ENCODE results near the gene EXO1. TPM values are rescaled to one million over a fixed set of nuclear protein-coding genes. Genes with fewer than 3 reads are reported as not detected.

The EXO1 gene
- total RNA-seq, 4 donors from 2014 or later, result 0.66 to 5.8 (median 1.8) TPM

DNA sequence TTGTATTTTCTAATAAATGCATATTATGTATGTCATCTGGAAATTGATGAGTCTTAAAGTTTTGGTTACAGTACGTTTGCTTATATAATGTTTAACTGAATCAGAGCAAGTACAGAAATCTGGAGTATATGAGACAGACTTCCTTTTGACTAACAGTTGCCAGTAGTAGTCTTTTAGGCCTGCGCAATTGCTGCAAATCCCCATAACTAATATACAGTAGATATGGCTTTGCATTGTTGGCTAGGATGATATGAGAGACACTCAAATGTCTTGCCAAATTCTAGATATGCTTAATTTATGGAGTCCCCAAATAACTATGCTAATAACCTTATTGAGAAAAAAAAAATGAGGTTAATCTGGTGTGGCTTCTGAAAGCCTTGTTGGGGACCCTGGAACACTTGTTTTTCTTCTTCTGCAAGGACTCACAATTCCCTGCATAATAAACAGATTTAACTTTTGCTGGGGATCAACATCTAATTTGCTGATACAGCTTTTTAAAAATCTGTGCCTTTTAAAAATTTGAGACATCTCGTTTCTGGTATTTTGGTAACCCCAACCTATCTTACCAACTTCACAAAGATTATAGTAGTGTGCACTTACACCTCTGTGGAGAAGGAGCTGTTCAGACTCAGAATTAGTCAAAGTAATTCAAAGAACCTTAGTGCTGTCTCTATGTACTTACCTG is 22.9 kb downstream of the EXO1 start:
- Histone ChIP-seq H3K27ac (no peak overlapping the region), H3K36me3 (no peaks in the 10 kb centered on the region), H3K9me3 (no peaks in the 10 kb centered on the region), H3K4me3 (no peak overlapping the region), H3K4me1 (no peaks in the 10 kb centered on the region), H3K27me3 (no peaks in the 10 kb centered on the region)
- TF ChIP-seq POLR2A (IDR thresholded peaks at IDR 0.05), result no peak
- TF ChIP-seq, protein P1, sequence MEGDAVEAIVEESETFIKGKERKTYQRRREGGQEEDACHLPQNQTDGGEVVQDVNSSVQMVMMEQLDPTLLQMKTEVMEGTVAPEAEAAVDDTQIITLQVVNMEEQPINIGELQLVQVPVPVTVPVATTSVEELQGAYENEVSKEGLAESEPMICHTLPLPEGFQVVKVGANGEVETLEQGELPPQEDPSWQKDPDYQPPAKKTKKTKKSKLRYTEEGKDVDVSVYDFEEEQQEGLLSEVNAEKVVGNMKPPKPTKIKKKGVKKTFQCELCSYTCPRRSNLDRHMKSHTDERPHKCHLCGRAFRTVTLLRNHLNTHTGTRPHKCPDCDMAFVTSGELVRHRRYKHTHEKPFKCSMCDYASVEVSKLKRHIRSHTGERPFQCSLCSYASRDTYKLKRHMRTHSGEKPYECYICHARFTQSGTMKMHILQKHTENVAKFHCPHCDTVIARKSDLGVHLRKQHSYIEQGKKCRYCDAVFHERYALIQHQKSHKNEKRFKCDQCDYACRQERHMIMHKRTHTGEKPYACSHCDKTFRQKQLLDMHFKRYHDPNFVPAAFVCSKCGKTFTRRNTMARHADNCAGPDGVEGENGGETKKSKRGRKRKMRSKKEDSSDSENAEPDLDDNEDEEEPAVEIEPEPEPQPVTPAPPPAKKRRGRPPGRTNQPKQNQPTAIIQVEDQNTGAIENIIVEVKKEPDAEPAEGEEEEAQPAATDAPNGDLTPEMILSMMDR (IDR thresholded peaks at IDR 0.05), result no peak
- no peak for DNase-seq

DNA sequence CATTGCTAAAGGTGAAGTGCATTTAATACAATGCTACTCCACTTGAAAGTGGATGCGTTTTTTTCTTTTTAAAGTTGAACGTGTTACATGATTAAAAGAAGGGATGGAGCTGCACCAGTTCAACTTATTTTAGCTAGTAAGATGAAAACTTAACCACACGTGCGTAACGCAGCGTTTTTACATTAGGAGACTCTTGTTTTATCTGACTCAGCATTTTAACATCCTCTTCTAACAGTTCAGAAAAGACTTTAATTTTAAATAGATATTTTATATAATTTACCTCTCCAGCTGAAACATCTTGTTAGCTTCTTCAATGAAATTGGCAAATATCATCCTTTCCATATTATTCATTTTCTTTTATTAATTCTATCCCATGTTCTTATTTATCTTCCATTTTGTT is 33.4 kb downstream of the EXO1 start:
- Histone ChIP-seq H3K36me3 (no peaks in the 10 kb centered on the region), H3K9me3 (no peaks in the 10 kb centered on the region), H3K27me3 (no peaks in the 10 kb centered on the region), H3K4me3 (no peak overlapping the region), H3K27ac (no peak overlapping the region), H3K4me1 (no peaks in the 10 kb centered on the region)
- TF ChIP-seq, protein P1 (IDR thresholded peaks at IDR 0.05), result no peak
- no peak for TF ChIP-seq POLR2A (IDR thresholded peaks at IDR 0.05)
- no peak for DNase-seq

DNA sequence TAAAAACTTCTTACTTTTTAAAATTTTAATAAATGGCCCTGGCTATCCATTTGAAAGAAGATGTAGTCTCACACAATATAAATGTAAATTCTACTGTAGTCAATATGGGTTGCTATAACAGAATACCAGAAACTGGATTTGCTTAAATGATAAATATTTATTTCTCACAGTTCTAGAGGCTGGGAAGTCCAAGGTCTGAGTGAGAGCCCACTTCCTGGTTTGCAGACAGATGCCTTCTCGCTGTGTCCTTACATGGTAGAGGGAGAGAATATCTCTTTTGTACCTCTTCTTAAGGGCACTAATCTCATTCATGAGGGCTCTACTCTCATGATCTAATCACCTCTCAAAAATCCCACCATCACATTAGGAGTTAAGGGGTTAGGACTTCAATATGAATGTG is 35.2 kb downstream of the EXO1 start:
- H3K27ac ChIP-seq, result no peak overlapping the region
- DNase-seq, result no peak

DNA sequence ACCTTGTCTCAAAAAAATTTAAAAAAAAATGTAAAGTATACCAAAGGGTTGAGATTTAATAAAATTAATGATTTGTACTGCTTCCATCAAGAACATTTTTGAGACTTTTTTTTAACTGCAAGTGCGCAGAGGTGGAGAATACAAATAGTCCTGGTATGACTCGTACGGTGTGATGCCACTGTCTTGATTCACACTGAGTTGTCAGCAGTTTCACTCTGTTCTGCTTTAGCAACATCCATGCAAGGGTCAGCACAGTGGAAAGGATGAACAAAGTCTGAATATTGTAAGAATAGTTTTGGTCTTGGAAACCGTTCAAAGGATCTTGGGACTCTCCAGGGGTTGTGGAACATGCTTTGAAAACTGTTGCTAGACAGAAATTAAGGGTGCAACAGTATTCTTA is 40.2 kb downstream of the EXO1 start:
- no peaks in the 10 kb centered on the region for H3K27me3 ChIP-seq
- no peak overlapping the region for H3K4me3 ChIP-seq
- H3K9me3 ChIP-seq, result no peaks in the 10 kb centered on the region
- H3K36me3 ChIP-seq, result no peaks in the 10 kb centered on the region
- no peak for DNase-seq
- no peaks in the 10 kb centered on the region for H3K4me1 ChIP-seq
- H3K27ac ChIP-seq, result no peak overlapping the region
- TF ChIP-seq POLR2A (IDR thresholded peaks at IDR 0.05), result no peak

More for the DNA sequence above, 35.2 kb downstream of the EXO1 start:
- H3K27me3 ChIP-seq, result no peaks in the 10 kb centered on the region
- H3K36me3 ChIP-seq, result no peaks in the 10 kb centered on the region
- no peaks in the 10 kb centered on the region for H3K9me3 ChIP-seq
- no peak overlapping the region for H3K4me3 ChIP-seq
- H3K4me1 ChIP-seq, result no peaks in the 10 kb centered on the region
- TF ChIP-seq, protein P1 (IDR thresholded peaks at IDR 0.05), result no peak
- TF ChIP-seq POLR2A (IDR thresholded peaks at IDR 0.05), result no peak

DNA sequence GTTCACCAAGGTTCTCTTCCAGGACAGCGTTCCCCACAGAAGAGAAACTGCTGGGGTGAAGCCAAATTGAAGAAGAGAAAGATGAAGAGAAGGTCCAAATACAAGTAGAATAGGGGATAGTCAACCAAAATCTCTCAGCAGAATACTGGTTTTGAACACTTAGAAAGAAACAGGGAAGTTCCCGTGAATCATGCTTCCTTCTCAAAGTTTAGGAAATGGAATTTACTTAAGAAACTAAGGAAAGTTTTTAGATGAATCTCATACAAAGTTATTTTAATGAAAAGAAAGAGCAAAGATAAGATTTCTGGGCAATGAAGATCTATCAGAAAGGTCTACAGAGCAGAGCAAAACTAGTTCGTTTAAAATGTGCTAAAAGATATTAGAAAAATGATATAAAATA is 43.3 kb downstream of the EXO1 start:
- no peak for TF ChIP-seq POLR2A (IDR thresholded peaks at IDR 0.05)
- TF ChIP-seq, protein P1 (IDR thresholded peaks at IDR 0.05), result no peak
- Histone ChIP-seq H3K27me3 (no peaks in the 10 kb centered on the region), H3K4me3 (no peak overlapping the region), H3K4me1 (no peaks in the 10 kb centered on the region), H3K36me3 (no peaks in the 10 kb centered on the region), H3K27ac (no peak overlapping the region), H3K9me3 (no peaks in the 10 kb centered on the region)
- DNase-seq, result no peak

DNA sequence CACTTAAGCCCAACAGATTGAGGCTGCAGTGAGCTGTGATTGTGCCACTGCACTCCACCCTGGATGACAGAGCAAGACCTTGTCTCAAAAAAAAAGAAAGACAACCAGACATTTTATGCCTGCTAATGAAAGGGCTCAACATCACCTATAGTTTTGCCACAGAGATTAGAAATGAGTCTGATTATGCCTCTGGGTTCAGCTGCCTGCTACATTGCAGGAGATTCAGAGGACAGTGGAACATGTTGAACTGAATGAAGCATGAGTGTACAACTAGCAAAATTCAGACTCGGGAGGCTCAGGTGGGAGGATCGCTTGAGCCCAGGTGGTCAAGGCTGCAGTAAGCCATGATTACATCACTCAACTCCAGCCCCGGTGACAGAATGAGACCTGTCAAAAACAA is 46.0 kb downstream of the EXO1 start:
- Histone ChIP-seq H3K27me3 (no peaks in the 10 kb centered on the region), H3K4me1 (no peaks in the 10 kb centered on the region), H3K9me3 (no peaks in the 10 kb centered on the region), H3K4me3 (no peak overlapping the region), H3K36me3 (no peaks in the 10 kb centered on the region), H3K27ac (no peak overlapping the region)
- no peak for DNase-seq
- TF ChIP-seq, protein P1 (IDR thresholded peaks at IDR 0.05), result no peak
- TF ChIP-seq POLR2A (IDR thresholded peaks at IDR 0.05), result no peak

Measured in Peyer's patch (tissue), 4 donors.